NB4 (cell line): ENCODE measurements around the gene AKR7A2.

Experiments used
- CTCF ChIP-seq: IDR thresholded peaks from one replicate; pipeline ENCODE4 v1.5.1; 2012; ENCODE audit warnings: low read depth, low read length
- POLR2A ChIP-seq: IDR thresholded peaks from 2 replicates; pipeline ENCODE4 v1.6.1; 2011; ENCODE audit warnings: mild to moderate bottlenecking; ENCODE audit not compliant: insufficient read length; ENCODE audit errors: extremely low read depth

- TF ChIP-seq CTCF (peak; percentile 85), POLR2A (no peak)
Measured at GRCh38 chr1:19341201-19342061, 29.5 kb upstream of the AKR7A2 start.
